Measurements from ENCODE around the gene RPS6KL1.

Gene RPS6KL1

GRCh38 chr14:74921987-74922751, 891 bp downstream of the RPS6KL1 start:
- peaks cover 11 to 30% (median 26%) of the 10 kb centered on the region in 5 donors for H3K4me1 ChIP-seq (ENCODE audit: control insufficient read depth in 5 of 5, insufficient read depth in 5 of 5, low read length in 5 of 5)
- no peak overlapping the region for H3K27ac ChIP-seq (ENCODE audit: low read depth, low read length)
- H3K9ac ChIP-seq (ENCODE audit: low read length in 5 of 5) = peak overlapping the region in 4 of 5 donors; percentile 77 to 94 (median 84)
- no peaks in the 10 kb centered on the region for H3K27me3 ChIP-seq (ENCODE audit: control insufficient read depth in 5 of 5, insufficient read depth in 4 of 5, low read length in 5 of 5)
- peaks cover 0 to 4% (median 0%) of the 10 kb centered on the region in 5 donors for H3K36me3 ChIP-seq (ENCODE audit: control insufficient read depth in 5 of 5, insufficient read depth in 5 of 5, low read length in 5 of 5)
- H3K9me3 ChIP-seq (ENCODE audit: control insufficient read depth in 5 of 5, low read length in 5 of 5) = no peaks in the 10 kb centered on the region
- H3K4me3 ChIP-seq (ENCODE audit: low read depth in 1 of 5, low read length in 5 of 5) = peak overlapping the region; percentile 56 to 77 (median 66)

- H3K9me3 ChIP-seq (ENCODE audit: control insufficient read depth in 5 of 5, low read length in 5 of 5) = no peaks in the 10 kb centered on the region
- H3K36me3 ChIP-seq (ENCODE audit: control insufficient read depth in 5 of 5, insufficient read depth in 5 of 5, low read length in 5 of 5) = peaks cover 0 to 4% (median 0%) of the 10 kb centered on the region in 5 donors
- no peak overlapping the region for H3K27ac ChIP-seq (ENCODE audit: low read depth, low read length)
- no peak overlapping the region for H3K4me3 ChIP-seq (ENCODE audit: low read depth in 1 of 5, low read length in 5 of 5)
- no peak overlapping the region for H3K9ac ChIP-seq (ENCODE audit: low read length in 5 of 5)
- H3K27me3 ChIP-seq (ENCODE audit: control insufficient read depth in 5 of 5, insufficient read depth in 4 of 5, low read length in 5 of 5) = no peaks in the 10 kb centered on the region
- H3K4me1 ChIP-seq (ENCODE audit: control insufficient read depth in 5 of 5, insufficient read depth in 5 of 5, low read length in 5 of 5) = peaks cover 15 to 38% (median 34%) of the 10 kb centered on the region in 5 donors
These were observed 1.9 kb downstream of the RPS6KL1 start for GRCh38 chr14:74921053-74921620.

GRCh38 chr14:74920281-74920680, 2.8 kb downstream of the RPS6KL1 start:
- H3K27me3 ChIP-seq (ENCODE audit: control insufficient read depth in 5 of 5, insufficient read depth in 4 of 5, low read length in 5 of 5) = no peaks in the 10 kb centered on the region
- peaks cover 15 to 45% (median 41%) of the 10 kb centered on the region in 5 donors for H3K4me1 ChIP-seq (ENCODE audit: control insufficient read depth in 5 of 5, insufficient read depth in 5 of 5, low read length in 5 of 5)
- no peak overlapping the region for H3K4me3 ChIP-seq (ENCODE audit: low read depth in 1 of 5, low read length in 5 of 5)
- no peak overlapping the region for H3K27ac ChIP-seq (ENCODE audit: low read depth, low read length)
- H3K9me3 ChIP-seq (ENCODE audit: control insufficient read depth in 5 of 5, low read length in 5 of 5) = no peaks in the 10 kb centered on the region
- peak overlapping the region in 1 of 5 donors; percentile 35 for H3K9ac ChIP-seq (ENCODE audit: low read length in 5 of 5)
- H3K36me3 ChIP-seq (ENCODE audit: control insufficient read depth in 5 of 5, insufficient read depth in 5 of 5, low read length in 5 of 5) = peaks cover 0 to 4% (median 0%) of the 10 kb centered on the region in 5 donors

- H3K9ac ChIP-seq (ENCODE audit: low read length in 5 of 5) = peak overlapping the region in 1 of 5 donors; percentile 35
- H3K27me3 ChIP-seq (ENCODE audit: control insufficient read depth in 5 of 5, insufficient read depth in 4 of 5, low read length in 5 of 5) = no peaks in the 10 kb centered on the region
- peaks cover 0 to 4% (median 0%) of the 10 kb centered on the region in 5 donors for H3K36me3 ChIP-seq (ENCODE audit: control insufficient read depth in 5 of 5, insufficient read depth in 5 of 5, low read length in 5 of 5)
- no peak overlapping the region for H3K27ac ChIP-seq (ENCODE audit: low read depth, low read length)
- H3K4me3 ChIP-seq (ENCODE audit: low read depth in 1 of 5, low read length in 5 of 5) = no peak overlapping the region
- peaks cover 15 to 45% (median 41%) of the 10 kb centered on the region in 5 donors for H3K4me1 ChIP-seq (ENCODE audit: control insufficient read depth in 5 of 5, insufficient read depth in 5 of 5, low read length in 5 of 5)
- no peaks in the 10 kb centered on the region for H3K9me3 ChIP-seq (ENCODE audit: control insufficient read depth in 5 of 5, low read length in 5 of 5)
These were observed 3.5 kb downstream of the RPS6KL1 start for GRCh38 chr14:74919421-74920165.

- Histone ChIP-seq H3K9me3 (ENCODE audit: control insufficient read depth in 5 of 5, low read length in 5 of 5) (no peaks in the 10 kb centered on the region), H3K4me3 (ENCODE audit: low read depth in 1 of 5, low read length in 5 of 5) (no peak overlapping the region), H3K27ac (ENCODE audit: low read depth, low read length) (no peak overlapping the region), H3K36me3 (ENCODE audit: control insufficient read depth in 5 of 5, insufficient read depth in 5 of 5, low read length in 5 of 5) (peaks cover 0 to 4% (median 0%) of the 10 kb centered on the region in 5 donors), H3K9ac (ENCODE audit: low read length in 5 of 5) (peak overlapping the region in 1 of 5 donors; percentile 35), H3K27me3 (ENCODE audit: control insufficient read depth in 5 of 5, insufficient read depth in 4 of 5, low read length in 5 of 5) (no peaks in the 10 kb centered on the region), H3K4me1 (ENCODE audit: control insufficient read depth in 5 of 5, insufficient read depth in 5 of 5, low read length in 5 of 5) (peaks cover 18 to 50% (median 46%) of the 10 kb centered on the region in 5 donors)
These were observed 4.7 kb downstream of the RPS6KL1 start for GRCh38 chr14:74918380-74918779.

- Histone ChIP-seq H3K36me3 (ENCODE audit: control insufficient read depth in 5 of 5, insufficient read depth in 5 of 5, low read length in 5 of 5) (peaks cover 0 to 4% (median 0%) of the 10 kb centered on the region in 5 donors), H3K4me1 (ENCODE audit: control insufficient read depth in 5 of 5, insufficient read depth in 5 of 5, low read length in 5 of 5) (peaks cover 18 to 45% (median 41%) of the 10 kb centered on the region in 5 donors), H3K27me3 (ENCODE audit: control insufficient read depth in 5 of 5, insufficient read depth in 4 of 5, low read length in 5 of 5) (no peaks in the 10 kb centered on the region), H3K4me3 (ENCODE audit: low read depth in 1 of 5, low read length in 5 of 5) (no peak overlapping the region), H3K9me3 (ENCODE audit: control insufficient read depth in 5 of 5, low read length in 5 of 5) (no peaks in the 10 kb centered on the region), H3K9ac (ENCODE audit: low read length in 5 of 5) (peak overlapping the region; percentile 7 to 61 (median 45)), H3K27ac (ENCODE audit: low read depth, low read length) (peak overlapping the region; percentile 75)
These were observed 5.4 kb downstream of the RPS6KL1 start for GRCh38 chr14:74917646-74918081.

GRCh38 chr14:74917178-74917543, 5.9 kb downstream of the RPS6KL1 start:
- Histone ChIP-seq H3K36me3 (ENCODE audit: control insufficient read depth in 5 of 5, insufficient read depth in 5 of 5, low read length in 5 of 5) (peaks cover 0 to 4% (median 0%) of the 10 kb centered on the region in 5 donors), H3K4me3 (ENCODE audit: low read depth in 1 of 5, low read length in 5 of 5) (no peak overlapping the region), H3K27ac (ENCODE audit: low read depth, low read length) (peak overlapping the region; percentile 75), H3K27me3 (ENCODE audit: control insufficient read depth in 5 of 5, insufficient read depth in 4 of 5, low read length in 5 of 5) (no peaks in the 10 kb centered on the region), H3K9ac (ENCODE audit: low read length in 5 of 5) (peak overlapping the region in 4 of 5 donors; percentile 7 to 61 (median 50)), H3K9me3 (ENCODE audit: control insufficient read depth in 5 of 5, low read length in 5 of 5) (no peaks in the 10 kb centered on the region), H3K4me1 (ENCODE audit: control insufficient read depth in 5 of 5, insufficient read depth in 5 of 5, low read length in 5 of 5) (peaks cover 18 to 40% (median 36%) of the 10 kb centered on the region in 5 donors)

- no peak overlapping the region for H3K27ac ChIP-seq (ENCODE audit: low read depth, low read length)
- H3K9ac ChIP-seq (ENCODE audit: low read length in 5 of 5) = no peak overlapping the region
- peaks cover 18 to 40% (median 36%) of the 10 kb centered on the region in 5 donors for H3K4me1 ChIP-seq (ENCODE audit: control insufficient read depth in 5 of 5, insufficient read depth in 5 of 5, low read length in 5 of 5)
- H3K36me3 ChIP-seq (ENCODE audit: control insufficient read depth in 5 of 5, insufficient read depth in 5 of 5, low read length in 5 of 5) = peaks cover 0 to 4% (median 0%) of the 10 kb centered on the region in 5 donors
- H3K27me3 ChIP-seq (ENCODE audit: control insufficient read depth in 5 of 5, insufficient read depth in 4 of 5, low read length in 5 of 5) = no peaks in the 10 kb centered on the region
- no peaks in the 10 kb centered on the region for H3K9me3 ChIP-seq (ENCODE audit: control insufficient read depth in 5 of 5, low read length in 5 of 5)
- no peak overlapping the region for H3K4me3 ChIP-seq (ENCODE audit: low read depth in 1 of 5, low read length in 5 of 5)
These were observed 7.2 kb downstream of the RPS6KL1 start for GRCh38 chr14:74915826-74916225.

GRCh38 chr14:74915426-74915825, 7.6 kb downstream of the RPS6KL1 start:
- H3K4me1 ChIP-seq (ENCODE audit: control insufficient read depth in 5 of 5, insufficient read depth in 5 of 5, low read length in 5 of 5) = peaks cover 18 to 43% (median 36%) of the 10 kb centered on the region in 5 donors
- H3K36me3 ChIP-seq (ENCODE audit: control insufficient read depth in 5 of 5, insufficient read depth in 5 of 5, low read length in 5 of 5) = peaks cover 0 to 4% (median 0%) of the 10 kb centered on the region in 5 donors
- H3K9ac ChIP-seq (ENCODE audit: low read length in 5 of 5) = no peak overlapping the region
- H3K27ac ChIP-seq (ENCODE audit: low read depth, low read length) = peak overlapping the region; percentile 33
- H3K4me3 ChIP-seq (ENCODE audit: low read depth in 1 of 5, low read length in 5 of 5) = no peak overlapping the region
- H3K27me3 ChIP-seq (ENCODE audit: control insufficient read depth in 5 of 5, insufficient read depth in 4 of 5, low read length in 5 of 5) = no peaks in the 10 kb centered on the region
- no peaks in the 10 kb centered on the region for H3K9me3 ChIP-seq (ENCODE audit: control insufficient read depth in 5 of 5, low read length in 5 of 5)
